A172 (cell line): ENCODE data around the gene CHMP3. TPM values are rescaled to one million over a fixed set of nuclear protein-coding genes. Genes with fewer than 3 reads are reported as not detected.
"Not testable (repeated sequence)": the region's sequence is repeated elsewhere in the genome, so short reads cannot be mapped to it uniquely, and the experiment has no call there.

Source experiments
- DNase-seq: peaks from one replicate; pipeline ENCODE4 v3.0.0-alpha.2; 2015; ENCODE audit warnings: low spot score
- total RNA-seq: library from RNA; depleted of rRNA; stranded (reverse); fragments of >200 nt; shearing (Covaris generic); gene quantifications from 2 replicates; pipeline ENCODE4 v1.2.3, GENCODE V29; 2014

CHMP3 gene
- total RNA-seq, 1 experiment from 2014 or later = 143 TPM

DNA sequence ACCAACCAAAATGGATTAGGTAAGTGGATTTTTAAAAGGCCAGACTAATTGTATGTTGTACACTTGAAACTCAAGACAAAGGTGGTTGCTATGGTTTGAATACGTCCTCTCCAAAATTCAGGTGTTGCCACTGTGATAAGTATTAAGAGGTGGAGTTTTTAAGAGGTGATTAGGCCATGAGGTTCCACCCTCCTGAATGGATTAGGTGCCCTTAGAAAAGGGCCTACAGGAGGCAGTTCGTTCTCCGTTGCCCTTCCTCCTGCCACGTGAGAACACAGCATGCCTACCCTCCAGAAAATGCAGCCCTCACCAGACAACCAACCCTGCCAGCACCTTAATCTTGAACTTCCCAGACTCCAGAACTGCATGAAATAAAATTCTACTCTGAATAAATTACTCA is 51.2 kb downstream of the CHMP3 start:
- no peak for DNase-seq

DNA sequence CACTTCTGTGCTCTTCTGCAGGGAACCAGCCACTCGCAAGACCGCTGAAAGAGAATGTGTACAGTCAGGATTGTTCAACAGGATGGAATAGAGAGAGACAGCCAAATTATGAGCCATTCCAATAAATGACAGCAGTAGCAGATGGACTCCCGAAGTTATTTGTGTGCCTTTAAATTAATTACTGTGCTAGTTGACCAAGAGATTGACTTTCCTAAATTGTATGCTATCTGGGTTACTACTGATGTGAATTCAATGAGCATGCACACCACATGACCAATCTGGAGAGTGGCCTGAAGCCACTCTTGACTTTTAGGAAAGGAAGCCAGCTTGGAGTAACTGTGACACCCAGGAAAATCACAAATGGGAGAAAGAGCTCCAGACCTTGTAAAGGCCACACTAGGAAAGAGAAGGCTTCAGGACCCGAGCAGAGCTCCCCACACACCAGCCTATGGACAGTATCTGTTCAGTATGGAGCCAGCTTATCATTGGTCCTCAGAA is 52.8 kb downstream of the CHMP3 start:
- no peak for DNase-seq

- DNase-seq = no peak
Observed at GRCh38 chr2:86507600-86507999, 55.6 kb downstream of the CHMP3 start.

GRCh38 chr2:86500325-86501083 is 62.7 kb downstream of the CHMP3 start:
- no peak for DNase-seq

DNA sequence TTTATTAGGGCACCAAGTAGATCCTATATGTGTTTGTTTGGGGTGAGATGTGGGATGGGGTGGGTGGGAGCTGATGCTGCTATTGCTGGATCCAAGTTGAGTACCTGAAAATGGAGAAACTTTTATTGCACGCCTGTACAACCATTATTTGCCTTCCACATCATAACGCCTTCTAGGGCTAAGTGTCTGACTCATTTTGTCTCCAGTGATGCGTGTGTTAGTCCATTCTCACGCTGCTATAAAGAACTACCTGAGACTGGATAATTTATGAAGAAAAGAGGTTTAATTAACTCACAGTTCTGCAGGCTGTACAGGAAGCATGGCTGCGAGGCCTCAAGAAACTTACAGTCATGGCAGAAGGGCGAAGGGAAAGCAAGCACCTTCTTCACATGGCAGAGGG is 63.9 kb downstream of the CHMP3 start:
- no peak for DNase-seq

- DNase-seq = no peak
Observed at GRCh38 chr2:86498468-86499260, 64.6 kb downstream of the CHMP3 start.

DNA sequence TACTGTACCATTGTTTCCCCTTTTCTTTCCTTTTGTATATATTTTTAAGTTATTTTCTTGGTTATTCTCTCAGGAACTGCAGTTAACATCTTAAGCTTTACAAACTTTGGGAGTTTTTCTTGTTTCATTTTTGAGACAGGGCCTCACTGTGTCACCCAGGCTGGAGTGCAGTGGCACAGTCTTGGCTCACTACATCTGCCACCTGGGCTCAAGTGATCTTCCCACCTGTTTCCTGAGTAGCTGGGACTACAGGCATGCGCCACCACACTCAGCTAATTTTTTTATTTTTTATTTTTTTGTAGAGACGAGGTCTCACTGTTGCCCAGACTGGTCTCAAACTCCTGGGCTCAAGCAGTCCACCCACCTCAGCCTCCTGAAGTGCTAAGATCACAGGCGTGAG is 66.9 kb downstream of the CHMP3 start:
- DNase-seq = not testable (repeated sequence)

DNA sequence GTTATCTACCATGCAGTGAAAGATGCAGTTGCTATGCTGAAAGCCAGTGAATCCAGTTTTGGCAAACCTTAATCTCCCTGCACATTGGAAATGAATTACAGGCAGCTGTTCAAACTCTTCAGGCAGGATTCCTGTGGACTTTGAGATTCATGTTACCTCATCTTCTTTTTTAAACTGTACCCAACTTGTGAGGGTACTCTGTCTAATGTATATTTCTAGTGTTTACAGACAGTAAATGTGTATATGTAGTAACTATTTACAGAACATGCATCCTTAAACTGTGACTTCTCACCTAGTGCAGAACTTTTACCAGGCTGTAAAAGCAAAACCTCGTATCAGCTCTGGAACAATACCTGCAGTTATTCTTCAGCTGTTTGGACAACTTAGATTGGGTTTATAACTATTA is 71.2 kb downstream of the CHMP3 start:
- no peak for DNase-seq

DNA sequence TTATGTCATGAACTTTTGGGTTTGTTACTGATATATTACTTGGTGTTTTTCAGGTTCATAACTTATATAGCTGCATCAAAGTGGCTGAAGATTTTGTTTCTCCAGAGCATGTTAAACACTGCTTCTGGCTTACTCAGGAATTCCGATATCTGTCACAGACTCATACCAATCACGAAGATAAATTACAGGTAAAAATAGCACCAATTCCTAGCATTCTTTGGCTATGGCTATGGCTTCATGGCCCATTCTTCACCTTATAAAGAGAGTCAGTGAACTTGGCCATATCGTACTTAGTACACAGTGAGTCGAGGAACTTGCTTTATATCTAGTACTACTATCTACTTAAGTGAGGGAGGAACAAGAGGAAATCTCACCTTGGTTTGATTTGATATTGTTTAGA is 72.2 kb downstream of the CHMP3 start:
- peak; percentile 18 for DNase-seq

- DNase-seq = no peak
Observed at GRCh38 chr2:86490245-86490644, 73.0 kb downstream of the CHMP3 start.

GRCh38 chr2:86489542-86489941 is 73.7 kb downstream of the CHMP3 start:
- DNase-seq = no peak

DNA sequence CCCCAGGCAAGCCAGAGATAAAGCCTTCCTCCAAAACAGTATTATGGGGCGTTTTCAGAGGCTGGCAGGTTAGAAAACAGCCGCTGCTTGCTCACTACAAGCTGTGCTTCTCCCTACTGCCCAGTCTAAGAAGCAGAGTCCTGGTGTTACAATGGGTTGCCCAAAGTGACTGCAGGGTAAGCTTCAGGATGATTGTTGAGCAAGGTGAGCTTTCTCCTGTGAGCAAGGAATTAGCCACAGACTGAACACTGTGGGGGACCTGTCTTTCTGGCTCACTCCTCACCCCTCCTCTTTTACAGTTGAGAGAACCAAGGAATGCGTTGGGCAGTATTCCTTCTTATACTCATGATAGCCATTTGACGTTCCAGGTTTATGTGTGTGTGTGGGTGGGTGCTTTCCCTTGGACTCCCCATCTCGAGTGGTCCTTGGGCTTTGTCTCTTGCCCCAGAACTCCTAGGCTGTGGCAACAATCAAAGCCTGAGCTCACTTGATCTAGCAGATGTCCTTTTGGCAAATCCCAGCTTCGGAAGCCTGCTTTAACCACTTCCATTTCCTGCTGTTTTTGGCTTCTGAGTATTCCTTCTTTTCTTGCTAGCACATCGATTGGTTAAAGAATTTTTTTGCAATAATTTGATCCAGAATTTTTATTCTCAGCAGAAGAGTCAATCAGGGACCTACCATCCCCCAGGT is 74.5 kb downstream of the CHMP3 start:
- DNase-seq = no peak

GRCh38 chr2:86487062-86487461 is 76.2 kb downstream of the CHMP3 start:
- no peak for DNase-seq

- no peak for DNase-seq
Observed at GRCh38 chr2:86485802-86486201, 77.4 kb downstream of the CHMP3 start.

DNA sequence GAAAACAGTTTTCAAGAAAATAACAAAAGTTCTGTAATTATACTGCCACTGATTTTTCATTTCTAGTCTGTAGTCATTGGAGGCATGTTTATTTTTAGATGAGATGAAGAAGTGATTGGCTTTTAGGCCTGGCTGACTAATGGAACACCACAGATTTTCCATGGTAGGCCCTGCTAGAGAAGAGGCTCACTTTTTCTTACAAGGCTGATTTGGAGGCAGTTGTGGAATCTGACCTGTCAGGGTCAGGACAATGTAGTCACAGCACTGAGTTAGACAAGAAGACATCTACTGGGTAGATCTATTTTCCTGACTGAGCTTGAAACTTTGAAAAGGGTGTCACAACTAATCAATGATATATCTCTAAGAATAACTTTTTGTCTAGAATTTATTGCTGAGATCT is 78.1 kb downstream of the CHMP3 start:
- no peak for DNase-seq

- DNase-seq = no peak
Observed at GRCh38 chr2:86484385-86484784, 78.9 kb downstream of the CHMP3 start.

GRCh38 chr2:86482034-86482433 is 81.2 kb downstream of the CHMP3 start:
- no peak for DNase-seq

- DNase-seq = no peak
Observed at GRCh38 chr2:86480105-86480504, 83.1 kb downstream of the CHMP3 start.

DNA sequence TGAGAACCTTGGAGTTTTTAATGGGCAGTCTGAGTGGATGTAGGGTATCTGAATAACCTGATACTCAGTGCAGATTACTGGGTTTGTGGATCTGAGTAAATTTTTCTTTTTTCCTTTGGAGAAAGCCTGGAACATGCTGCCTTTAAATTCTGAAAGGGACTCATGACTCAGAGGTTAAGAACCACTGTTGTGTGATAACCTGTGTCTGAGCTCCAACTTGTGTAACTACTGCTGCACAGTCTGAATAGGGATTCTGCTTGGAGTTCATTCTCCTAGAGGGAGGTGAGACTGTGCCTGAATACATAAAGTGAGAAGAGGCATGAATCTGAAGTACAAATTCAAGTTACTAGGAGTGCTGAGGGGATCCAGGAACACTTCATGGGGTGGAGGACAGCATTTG is 85.9 kb downstream of the CHMP3 start:
- no peak for DNase-seq

GRCh38 chr2:86476918-86477317 is 86.3 kb downstream of the CHMP3 start:
- DNase-seq = no peak

- no peak for DNase-seq
Observed at GRCh38 chr2:86476092-86476491, 87.2 kb downstream of the CHMP3 start.

- DNase-seq = no peak
Observed at GRCh38 chr2:86471637-86472036, 91.6 kb downstream of the CHMP3 start.

GRCh38 chr2:86470890-86471289 is 92.4 kb downstream of the CHMP3 start:
- DNase-seq = no peak
